Cardiac muscle cell (in vitro differentiated cells and primary cell): ENCODE measurements around the gene ABCC8. TPM values are rescaled to one million over a fixed set of nuclear protein-coding genes. Genes with fewer than 3 reads are reported as not detected.

Experiments used
- DNase-seq, 2 donors: peaks; one replicate each; pipeline versions ENCODE4 v3.0.0 to v3.0.0-alpha.2; 2010 to 2017; ENCODE audit warnings: low read depth in 1 of 2, low spot score in 1 of 2
- H3K27ac ChIP-seq: fragments of 200-600 bp; sonication (generic); 2 replicates; pipeline ENCODE4 v1.5.1; 2016
- H3K27me3 ChIP-seq: fragments of 200-600 bp; sonication (generic); 2 replicates; pipeline ENCODE4 v1.6.0; 2016; ENCODE audit warnings: control low read depth
- H3K36me3 ChIP-seq: fragments of 200-600 bp; sonication (generic); 2 replicates; pipeline ENCODE4 v1.5.1; 2016; ENCODE audit warnings: control low read depth
- H3K4me1 ChIP-seq: fragments of 200-600 bp; sonication (generic); 2 replicates; pipeline ENCODE4 v1.8.1; 2017; ENCODE audit warnings: low read depth, mild to moderate bottlenecking, mixed run types
- H3K4me3 ChIP-seq: fragments of 200-600 bp; sonication (generic); 2 replicates; pipeline ENCODE4 v1.5.1; 2016; ENCODE audit warnings: mild to moderate bottlenecking
- H3K9me3 ChIP-seq: fragments of 200-600 bp; sonication (generic); 2 replicates; pipeline ENCODE4 v1.5.1; 2017; ENCODE audit warnings: low read depth, mild to moderate bottlenecking, control low read depth
- polyA plus RNA-seq: library from polyadenylated mRNA; unstranded; fragments of >200 nt; fragmentation: Nextera tagmentation; extraction: Ambion mirVana; gene quantifications from 2 replicates; pipeline ENCODE4 v1.2.1, GENCODE V29; 2016
- total RNA-seq: library from RNA; depleted of rRNA; stranded (reverse); fragments of >200 nt; gene quantifications from 2 replicates; pipeline ENCODE4 v1.2.3, GENCODE V29; 2016
- TF ChIP-seq, protein P1 (sequence below): IDR thresholded peaks from 2 replicates; pipeline ENCODE4 v1.5.1; 2012; ENCODE audit warnings: low read depth, mild to moderate bottlenecking, low read length

ABCC8 gene
- total RNA-seq (1.6 and 5.3 TPM in 2 replicates), polyA plus RNA-seq (2.4 and 8.8 TPM in 2 replicates)

DNA sequence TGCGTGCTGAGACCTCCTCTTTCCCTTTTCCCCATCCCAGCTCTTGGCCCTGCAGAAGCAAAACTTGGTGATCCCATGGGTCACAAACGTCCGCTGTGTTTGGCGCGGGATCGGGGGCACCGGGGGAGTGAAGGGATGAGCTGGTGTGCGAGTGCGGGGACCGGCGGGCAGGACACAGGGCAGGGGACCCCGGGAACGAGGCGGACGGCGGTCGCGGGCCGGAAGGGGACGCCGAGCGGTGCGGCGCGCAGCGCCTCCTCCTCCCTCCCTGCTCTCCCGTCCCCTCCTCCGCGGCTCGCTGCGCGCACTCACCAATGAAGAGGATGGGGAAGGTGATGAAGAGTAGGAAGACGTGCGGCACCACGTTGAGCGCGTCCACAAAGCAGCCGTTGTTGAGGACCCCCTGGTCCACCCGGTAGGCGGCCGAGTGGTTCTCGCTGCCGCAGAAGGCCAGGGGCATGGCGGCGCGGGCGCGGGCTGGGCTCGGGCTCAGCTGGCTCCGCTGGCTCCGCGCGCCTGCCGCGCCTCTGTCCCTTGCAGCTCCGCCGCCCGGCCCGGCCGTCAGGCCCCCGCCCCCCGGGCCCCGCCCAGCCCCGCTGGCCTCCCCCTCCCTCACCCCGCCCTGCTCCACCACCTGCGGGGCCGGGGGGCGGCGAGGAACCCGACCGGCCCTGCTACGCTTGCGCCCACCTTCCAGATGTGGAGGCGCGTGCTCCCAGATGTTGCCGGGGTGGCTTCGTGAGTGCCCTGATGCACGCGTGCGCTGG is at the start of gene ABCC8:
TSS of gene ABCC8 (minus strand) at position 529 of the 767 bp plus-strand sequence. CDS start at position 460, 69 bp downstream.
- Histone ChIP-seq H3K27me3 (peaks cover 57% of the 10 kb centered on the region), H3K27ac (no peak within 1 kb of the TSS), H3K36me3 (no peaks in the 10 kb centered on the region), H3K4me1 (no peaks in the 10 kb centered on the region), H3K4me3 (peak within 1 kb of the TSS; percentile 48), H3K9me3 (no peaks in the 10 kb centered on the region)
- DNase-seq, result peak in 1 of 2 donors; percentile 44
- TF ChIP-seq, protein P1, sequence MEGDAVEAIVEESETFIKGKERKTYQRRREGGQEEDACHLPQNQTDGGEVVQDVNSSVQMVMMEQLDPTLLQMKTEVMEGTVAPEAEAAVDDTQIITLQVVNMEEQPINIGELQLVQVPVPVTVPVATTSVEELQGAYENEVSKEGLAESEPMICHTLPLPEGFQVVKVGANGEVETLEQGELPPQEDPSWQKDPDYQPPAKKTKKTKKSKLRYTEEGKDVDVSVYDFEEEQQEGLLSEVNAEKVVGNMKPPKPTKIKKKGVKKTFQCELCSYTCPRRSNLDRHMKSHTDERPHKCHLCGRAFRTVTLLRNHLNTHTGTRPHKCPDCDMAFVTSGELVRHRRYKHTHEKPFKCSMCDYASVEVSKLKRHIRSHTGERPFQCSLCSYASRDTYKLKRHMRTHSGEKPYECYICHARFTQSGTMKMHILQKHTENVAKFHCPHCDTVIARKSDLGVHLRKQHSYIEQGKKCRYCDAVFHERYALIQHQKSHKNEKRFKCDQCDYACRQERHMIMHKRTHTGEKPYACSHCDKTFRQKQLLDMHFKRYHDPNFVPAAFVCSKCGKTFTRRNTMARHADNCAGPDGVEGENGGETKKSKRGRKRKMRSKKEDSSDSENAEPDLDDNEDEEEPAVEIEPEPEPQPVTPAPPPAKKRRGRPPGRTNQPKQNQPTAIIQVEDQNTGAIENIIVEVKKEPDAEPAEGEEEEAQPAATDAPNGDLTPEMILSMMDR, result no peak

DNA sequence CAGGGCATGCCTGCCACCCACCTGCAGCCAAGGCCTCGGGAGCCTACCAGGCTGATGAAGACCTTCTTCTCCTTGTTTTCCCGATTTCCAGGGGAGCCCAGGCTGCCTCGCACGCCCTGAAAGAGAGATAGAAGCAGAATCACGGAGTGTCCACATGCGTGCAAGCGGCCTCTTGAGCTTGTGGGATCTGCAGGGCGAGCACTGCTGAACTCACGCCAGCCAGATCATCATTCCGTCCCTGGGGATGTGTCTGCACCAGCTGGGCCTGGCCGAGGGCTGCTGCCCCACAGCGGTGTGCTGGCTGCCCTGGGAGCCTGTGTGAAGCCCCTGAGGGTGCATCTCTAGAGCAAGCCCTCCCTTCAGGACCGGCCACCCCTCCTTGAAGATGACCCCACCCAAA is 49.7 kb upstream of the ABCC8 start:
- DNase-seq, result no peak
- no peaks in the 10 kb centered on the region for H3K9me3 ChIP-seq
- H3K36me3 ChIP-seq, result no peaks in the 10 kb centered on the region
- no peak overlapping the region for H3K4me3 ChIP-seq
- TF ChIP-seq, protein P1, result no peak
- H3K27me3 ChIP-seq, result no peaks in the 10 kb centered on the region
- no peaks in the 10 kb centered on the region for H3K4me1 ChIP-seq
- no peak overlapping the region for H3K27ac ChIP-seq

DNA sequence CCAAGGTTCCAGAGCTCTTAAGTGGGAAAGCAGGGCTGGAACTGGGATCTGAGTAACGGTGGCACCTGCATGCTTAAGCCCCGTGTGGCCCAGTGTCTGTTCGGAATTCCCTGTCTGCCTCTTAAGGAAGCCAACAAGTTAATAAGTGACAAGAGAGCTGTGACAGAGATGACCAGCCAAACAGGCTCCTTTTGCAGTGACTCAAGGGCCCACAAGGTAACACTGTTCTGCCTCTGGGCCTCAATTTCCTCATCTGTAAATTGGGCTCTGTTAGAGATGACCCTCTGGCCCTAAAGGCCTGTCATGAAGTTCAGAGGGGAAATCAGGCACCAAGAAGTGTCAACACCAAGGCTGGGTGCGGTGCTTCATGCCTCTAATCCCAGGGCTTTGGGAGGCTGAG is 48.9 kb upstream of the ABCC8 start:
- H3K36me3 ChIP-seq, result no peaks in the 10 kb centered on the region
- H3K9me3 ChIP-seq, result no peaks in the 10 kb centered on the region
- H3K27ac ChIP-seq, result no peak overlapping the region
- no peak for DNase-seq
- no peak overlapping the region for H3K4me3 ChIP-seq
- H3K4me1 ChIP-seq, result no peaks in the 10 kb centered on the region
- no peaks in the 10 kb centered on the region for H3K27me3 ChIP-seq
- TF ChIP-seq, protein P1, result no peak

DNA sequence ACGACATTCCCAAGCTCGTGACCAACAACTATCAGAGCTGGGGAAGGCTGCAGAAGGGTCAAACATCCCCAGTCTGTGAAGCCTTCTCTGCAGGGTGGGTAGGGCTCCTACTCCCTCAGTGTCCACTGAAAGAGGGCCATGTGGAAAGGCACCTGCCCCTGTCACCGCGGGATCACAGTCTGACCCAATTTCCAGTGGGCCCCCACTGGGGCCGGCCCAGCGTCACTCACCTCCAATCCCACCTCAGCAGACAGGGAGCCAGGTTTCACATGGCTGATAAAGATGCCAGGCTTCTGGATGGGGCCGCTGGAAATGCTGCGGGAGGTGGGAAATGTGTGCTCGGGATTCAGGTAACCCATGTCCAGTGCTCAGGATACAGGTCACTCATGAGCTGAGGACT is 47.6 kb upstream of the ABCC8 start:
- DNase-seq, result no peak
- TF ChIP-seq, protein P1, result no peak

DNA sequence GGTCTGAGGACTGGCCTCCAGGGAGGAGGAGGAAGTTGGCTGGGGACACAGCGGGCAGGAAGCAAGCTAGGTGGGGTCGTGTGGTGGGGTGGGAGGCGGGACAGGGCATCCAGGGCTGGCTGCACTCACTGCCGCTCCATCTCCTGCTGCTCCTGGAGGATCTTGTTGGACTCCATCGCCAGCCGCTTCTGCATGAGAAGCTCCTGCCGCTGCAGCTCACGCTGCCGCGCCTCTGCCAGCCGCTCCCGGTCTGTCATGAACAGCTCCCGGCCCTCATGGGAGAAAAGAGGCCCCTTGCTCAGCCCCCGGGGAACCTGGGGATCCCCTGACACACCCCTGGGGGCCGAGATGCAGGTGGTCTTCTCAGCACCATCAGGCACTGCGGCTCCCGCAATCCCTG is 46.0 kb upstream of the ABCC8 start:
- no peak overlapping the region for H3K4me3 ChIP-seq
- H3K36me3 ChIP-seq, result no peaks in the 10 kb centered on the region
- TF ChIP-seq, protein P1, result no peak
- H3K9me3 ChIP-seq, result no peaks in the 10 kb centered on the region
- DNase-seq, result no peak
- no peaks in the 10 kb centered on the region for H3K4me1 ChIP-seq
- H3K27me3 ChIP-seq, result no peaks in the 10 kb centered on the region
- H3K27ac ChIP-seq, result no peak overlapping the region

More for the DNA sequence above, 47.6 kb upstream of the ABCC8 start:
- H3K9me3 ChIP-seq, result no peaks in the 10 kb centered on the region
- no peak overlapping the region for H3K27ac ChIP-seq
- no peaks in the 10 kb centered on the region for H3K36me3 ChIP-seq
- no peak overlapping the region for H3K4me3 ChIP-seq
- H3K4me1 ChIP-seq, result no peaks in the 10 kb centered on the region
- no peaks in the 10 kb centered on the region for H3K27me3 ChIP-seq
